A549 (cell line): ENCODE measurements around the gene ASPSCR1.

Source experiments
- BCL3 ChIP-seq: fragments of >200 bp; sonication (Bioruptor Twin); formaldehyde crosslinking; IDR thresholded peaks from 3 replicates; pipeline ENCODE4 v1.6.1; 2016
- CEBPB ChIP-seq, 2 experiments: fragments of >200 bp in 1 of 2; sonication (Bioruptor Twin) in 1 of 2; formaldehyde crosslinking in 1 of 2; IDR thresholded peaks; 2 replicates each; pipeline ENCODE4 v1.6.1; 2012 to 2016
- JUN ChIP-seq, 2 experiments: fragments of >200 bp; sonication (Bioruptor Twin); formaldehyde crosslinking; IDR thresholded peaks; 2 replicates in 1 of 2; 3 replicates in 1 of 2; pipeline ENCODE4 v1.6.1; 2016 to 2017
- MAZ ChIP-seq: fragments of 150-350 bp; IDR thresholded peaks from 2 replicates; pipeline ENCODE4 v1.6.1; 2014; ENCODE audit warnings: antibody characterized with exemption, low read depth, low read length, borderline replicate concordance
- NR3C1 ChIP-seq: fragments of >200 bp; sonication (Bioruptor Twin); formaldehyde crosslinking; IDR thresholded peaks from 3 replicates; pipeline ENCODE4 v1.6.1; 2017
- PHF8 ChIP-seq: fragments of 200-600 bp; sonication (generic); IDR thresholded peaks from 2 replicates; pipeline ENCODE4 v1.6.1; 2016; ENCODE audit warnings: low read depth, mild to moderate bottlenecking, antibody characterized with exemption, moderate library complexity, borderline replicate concordance
- POLR2AphosphoS2 ChIP-seq: conservative IDR thresholded peaks from 2 replicates; pipeline ENCODE4 v1.6.1; 2012; ENCODE audit warnings: low read length, improper control_type of control experiment, inconsistent platforms
- REST ChIP-seq: fragments of 200-600 bp; sonication (generic); IDR thresholded peaks from 2 replicates; pipeline ENCODE4 v1.6.1; 2016; ENCODE audit warnings: antibody characterized with exemption, mild to moderate bottlenecking, moderate library complexity
- TF ChIP-seq, protein P1 (sequence below): fragments of >200 bp; sonication (Bioruptor Twin); formaldehyde crosslinking; IDR thresholded peaks from 3 replicates; pipeline ENCODE4 v1.5.1; 2016
- TF ChIP-seq, protein P2 (sequence below): fragments of 150-350 bp; IDR thresholded peaks from 2 replicates; pipeline ENCODE4 v1.6.1; 2014; ENCODE audit warnings: low read depth, mild to moderate bottlenecking, low read length

GRCh38 chr17:82053130-82053529, 75.7 kb downstream of the ASPSCR1 start:
- TF ChIP-seq, protein P1, sequence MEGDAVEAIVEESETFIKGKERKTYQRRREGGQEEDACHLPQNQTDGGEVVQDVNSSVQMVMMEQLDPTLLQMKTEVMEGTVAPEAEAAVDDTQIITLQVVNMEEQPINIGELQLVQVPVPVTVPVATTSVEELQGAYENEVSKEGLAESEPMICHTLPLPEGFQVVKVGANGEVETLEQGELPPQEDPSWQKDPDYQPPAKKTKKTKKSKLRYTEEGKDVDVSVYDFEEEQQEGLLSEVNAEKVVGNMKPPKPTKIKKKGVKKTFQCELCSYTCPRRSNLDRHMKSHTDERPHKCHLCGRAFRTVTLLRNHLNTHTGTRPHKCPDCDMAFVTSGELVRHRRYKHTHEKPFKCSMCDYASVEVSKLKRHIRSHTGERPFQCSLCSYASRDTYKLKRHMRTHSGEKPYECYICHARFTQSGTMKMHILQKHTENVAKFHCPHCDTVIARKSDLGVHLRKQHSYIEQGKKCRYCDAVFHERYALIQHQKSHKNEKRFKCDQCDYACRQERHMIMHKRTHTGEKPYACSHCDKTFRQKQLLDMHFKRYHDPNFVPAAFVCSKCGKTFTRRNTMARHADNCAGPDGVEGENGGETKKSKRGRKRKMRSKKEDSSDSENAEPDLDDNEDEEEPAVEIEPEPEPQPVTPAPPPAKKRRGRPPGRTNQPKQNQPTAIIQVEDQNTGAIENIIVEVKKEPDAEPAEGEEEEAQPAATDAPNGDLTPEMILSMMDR: no peak
- no peak for TF ChIP-seq BCL3
- TF ChIP-seq JUN (IDR thresholded peaks at IDR 0.05): no peak
- TF ChIP-seq CEBPB (IDR thresholded peaks at IDR 0.05): no peak
- no peak for TF ChIP-seq REST
- TF ChIP-seq NR3C1: no peak
- TF ChIP-seq POLR2AphosphoS2: no peak
- TF ChIP-seq, protein P2, sequence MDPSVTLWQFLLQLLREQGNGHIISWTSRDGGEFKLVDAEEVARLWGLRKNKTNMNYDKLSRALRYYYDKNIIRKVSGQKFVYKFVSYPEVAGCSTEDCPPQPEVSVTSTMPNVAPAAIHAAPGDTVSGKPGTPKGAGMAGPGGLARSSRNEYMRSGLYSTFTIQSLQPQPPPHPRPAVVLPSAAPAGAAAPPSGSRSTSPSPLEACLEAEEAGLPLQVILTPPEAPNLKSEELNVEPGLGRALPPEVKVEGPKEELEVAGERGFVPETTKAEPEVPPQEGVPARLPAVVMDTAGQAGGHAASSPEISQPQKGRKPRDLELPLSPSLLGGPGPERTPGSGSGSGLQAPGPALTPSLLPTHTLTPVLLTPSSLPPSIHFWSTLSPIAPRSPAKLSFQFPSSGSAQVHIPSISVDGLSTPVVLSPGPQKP: no peak
- no peak for TF ChIP-seq MAZ
- no peak for TF ChIP-seq PHF8
